ENCODE data around the gene B4GALNT4.
A peak's percentile ranks its signal among the peaks of the same experiment; 100 is the strongest.
"Not testable (repeated sequence)": the region's sequence is repeated elsewhere in the genome, so short reads cannot be mapped to it uniquely, and the experiment has no call there.

Gene B4GALNT4

GRCh38 chr11:335779-336658 is 33.3 kb upstream of the B4GALNT4 start:
- no peak for DNase-seq

GRCh38 chr11:336659-337198 is 32.6 kb upstream of the B4GALNT4 start:
- no peak for DNase-seq

- no peak for DNase-seq
Observed at GRCh38 chr11:337711-338110, 31.6 kb upstream of the B4GALNT4 start.

DNA sequence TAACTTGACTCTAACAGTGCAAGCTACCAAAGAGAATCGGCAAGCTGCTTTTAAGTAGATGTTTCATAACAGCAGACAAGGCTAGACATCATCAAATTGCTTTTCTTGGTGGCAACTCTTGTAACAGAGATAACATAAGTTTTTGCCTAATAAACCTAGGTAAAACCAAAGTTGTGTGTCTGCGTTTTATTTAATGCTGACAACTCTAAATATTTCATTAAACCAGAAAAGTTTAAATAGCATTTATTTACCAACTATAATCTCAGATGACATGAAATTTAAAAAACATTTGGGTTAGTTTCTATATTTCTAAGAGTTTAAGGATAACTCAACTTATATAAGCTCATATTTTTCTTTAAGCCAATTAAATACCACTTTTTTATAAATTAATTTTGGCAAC is 29.3 kb upstream of the B4GALNT4 start:
- no peak for DNase-seq

- DNase-seq, result no peak
Observed at GRCh38 chr11:340539-341512, 28.5 kb upstream of the B4GALNT4 start.

DNA sequence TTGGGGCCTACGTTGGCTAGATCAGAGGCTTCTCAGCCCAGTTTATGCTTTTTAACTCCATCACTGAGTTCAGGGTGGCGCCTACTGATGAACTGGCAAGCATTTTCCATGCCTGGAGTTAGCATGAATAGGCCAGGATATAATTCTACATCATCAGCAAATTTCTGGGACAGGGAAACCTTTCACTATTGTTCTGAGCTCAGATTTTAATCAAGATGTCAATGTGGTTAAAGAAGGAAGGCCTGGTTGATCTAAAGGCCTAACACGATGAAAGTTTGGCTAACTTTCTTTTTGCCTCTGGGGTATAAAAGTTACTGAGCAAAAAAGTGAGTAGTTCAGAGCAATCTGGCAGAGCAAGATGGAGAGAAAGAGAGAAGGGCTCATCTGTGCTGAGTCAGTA is 27.0 kb upstream of the B4GALNT4 start:
- DNase-seq, result no peak

DNA sequence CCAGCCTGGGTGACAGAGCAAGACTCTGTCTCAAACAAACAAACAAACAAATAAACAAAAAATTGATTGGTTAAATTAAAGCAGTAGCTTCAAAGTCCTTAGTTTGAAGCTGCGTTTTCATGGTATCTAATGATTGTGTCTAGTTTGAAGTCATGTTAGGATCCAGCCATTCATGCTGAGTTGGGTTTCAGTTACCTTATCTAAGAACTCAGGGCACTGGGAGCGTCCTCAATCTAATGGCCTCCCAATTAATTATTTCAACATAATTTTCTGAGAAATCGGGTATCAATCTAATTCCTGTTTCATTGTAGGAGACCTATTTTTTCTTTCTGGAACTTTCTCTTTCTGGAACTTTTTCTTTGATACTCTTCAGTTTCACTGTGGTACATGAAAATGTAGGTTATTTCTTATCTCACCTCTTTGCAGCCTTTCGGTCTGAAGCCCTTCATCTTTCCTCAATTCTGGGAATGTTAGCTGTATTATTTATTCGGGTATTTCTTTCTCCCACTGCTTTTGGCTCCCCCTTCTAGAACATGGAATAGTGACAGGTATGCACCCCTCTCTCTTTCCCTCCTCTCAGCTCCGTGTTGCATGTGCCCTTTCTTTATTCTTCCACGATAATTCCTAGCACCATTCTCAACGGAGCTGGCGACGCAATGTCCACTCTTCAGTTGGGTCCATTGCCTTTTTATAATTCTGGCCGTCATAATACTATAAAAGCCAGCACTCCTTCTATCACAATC is 24.3 kb upstream of the B4GALNT4 start:
- no peak for DNase-seq

GRCh38 chr11:346529-346928 is 22.8 kb upstream of the B4GALNT4 start:
- DNase-seq, result no peak

DNA sequence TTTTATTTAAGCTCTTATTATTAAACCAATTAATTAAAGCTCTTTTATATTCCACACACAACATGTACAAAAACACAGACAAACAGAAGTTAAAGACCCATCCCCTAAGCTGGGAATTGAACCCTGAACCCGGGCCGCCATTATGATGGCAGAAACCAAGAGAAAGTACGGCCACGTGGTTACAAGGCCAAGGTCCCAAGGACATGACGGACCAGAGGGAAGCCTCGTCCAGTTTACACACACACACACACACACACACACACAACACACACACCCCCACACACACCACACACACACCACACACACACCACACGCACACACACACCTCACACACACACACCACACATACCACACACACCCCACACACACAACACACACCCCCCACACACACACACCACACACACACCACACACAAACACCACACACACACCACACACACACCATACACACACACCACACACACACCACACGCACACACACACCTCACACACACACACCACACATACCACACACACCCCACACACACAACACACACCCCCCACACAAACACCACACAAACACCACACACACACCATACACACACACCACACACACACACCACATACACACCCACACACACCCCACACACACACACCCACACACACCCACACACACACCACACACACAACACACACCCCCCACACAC is 19.9 kb upstream of the B4GALNT4 start:
- not testable (repeated sequence) for DNase-seq

DNA sequence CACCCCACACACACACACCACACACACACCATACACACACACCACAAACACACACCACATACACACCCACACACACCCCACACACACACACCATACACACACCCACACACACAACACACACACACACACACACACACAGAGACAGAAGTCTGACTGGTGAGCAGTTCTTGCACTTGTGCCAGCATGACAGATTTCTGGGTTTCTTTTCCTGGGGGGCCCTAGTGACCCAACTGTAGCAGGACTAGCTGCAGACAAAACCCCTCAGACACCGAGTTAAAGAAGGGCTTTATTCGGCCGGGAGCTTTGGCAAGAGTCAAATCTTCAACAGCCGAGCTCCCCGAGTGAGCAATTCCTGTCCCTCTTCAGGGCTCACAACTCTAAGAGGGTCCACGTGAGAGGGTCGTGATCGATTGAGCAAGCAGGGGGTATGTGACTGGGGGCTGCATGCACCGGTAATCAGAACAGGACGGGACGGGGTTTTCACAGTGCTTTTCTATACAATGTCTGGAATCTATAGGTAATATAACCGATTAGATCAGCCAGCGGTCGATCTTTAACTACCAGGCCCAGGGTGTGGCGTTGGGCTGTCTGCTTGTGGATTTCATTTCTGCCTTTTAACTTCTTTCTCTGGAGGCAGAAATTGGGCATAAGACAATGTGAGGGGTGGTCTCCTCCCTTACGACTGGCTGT is 19.1 kb upstream of the B4GALNT4 start:
- not testable (repeated sequence) for DNase-seq

- DNase-seq, result peak; percentile 33
Observed at GRCh38 chr11:350723-351255, 18.5 kb upstream of the B4GALNT4 start.

- DNase-seq, result no peak
Observed at GRCh38 chr11:351411-351810, 17.9 kb upstream of the B4GALNT4 start.

GRCh38 chr11:352456-353031 is 16.8 kb upstream of the B4GALNT4 start:
- DNase-seq, result no peak

- no peak for DNase-seq
Observed at GRCh38 chr11:353179-353873, 16.0 kb upstream of the B4GALNT4 start.

GRCh38 chr11:355581-356458 is 13.5 kb upstream of the B4GALNT4 start:
- peak; percentile 93 for DNase-seq

DNA sequence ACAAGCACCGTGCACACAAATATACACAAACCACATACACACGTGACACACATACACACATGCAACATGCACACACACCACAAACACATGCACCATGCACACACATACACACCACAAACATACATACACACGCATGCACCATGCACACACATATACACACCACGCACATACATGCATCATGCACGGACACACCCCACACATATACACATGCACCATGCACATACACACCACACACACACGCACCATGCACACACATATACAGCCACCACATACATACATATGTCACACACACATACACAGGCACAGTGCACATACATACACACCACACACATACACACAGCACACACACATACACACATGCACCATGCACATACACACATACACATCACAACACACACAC is 12.7 kb upstream of the B4GALNT4 start:
- no peak for DNase-seq

DNA sequence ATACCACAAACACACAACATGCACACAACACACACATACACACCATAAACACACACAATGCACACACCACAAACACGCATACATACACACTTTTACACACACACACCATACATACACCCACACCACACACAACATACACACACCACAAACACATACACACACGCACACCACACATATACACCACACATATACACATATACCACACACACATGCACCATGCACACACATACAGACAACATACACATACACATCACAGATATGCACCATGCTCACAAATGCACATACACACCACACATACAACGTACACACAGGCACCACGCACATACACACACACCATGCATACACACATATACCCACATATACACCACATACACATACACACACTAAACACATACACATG is 11.7 kb upstream of the B4GALNT4 start:
- DNase-seq, result no peak

- DNase-seq, result no peak
Observed at GRCh38 chr11:358129-358800, 11.0 kb upstream of the B4GALNT4 start.
